PFSK-1 (cell line): ENCODE results near the gene MYO5C.

Experiments used
- FOXP2 ChIP-seq: optimal IDR thresholded peaks from 2 replicates; pipeline ENCODE3; 2011; ENCODE audit warnings: borderline replicate concordance, control low read depth, inconsistent platforms; ENCODE audit not compliant: insufficient read depth; ENCODE audit errors: extremely low read length, extremely low read depth
- POLR2AphosphoS5 ChIP-seq: IDR thresholded peaks from 2 replicates; pipeline ENCODE4 v1.6.1; 2012; ENCODE audit warnings: low read depth, mild to moderate bottlenecking, control low read depth, low read length, moderate library complexity
- REST ChIP-seq, 2 experiments: IDR thresholded peaks; 2 replicates each; pipeline versions ENCODE4 v1.6.1 to v1.8.0; 2011 to 2012; ENCODE audit warnings: low read depth in 2 of 2, low read length in 2 of 2, control low read depth in 1 of 2, inconsistent platforms in 1 of 2, mild to moderate bottlenecking in 1 of 2, moderate library complexity in 1 of 2; ENCODE audit not compliant: insufficient read depth in 1 of 2
- SIN3A ChIP-seq: IDR thresholded peaks from 2 replicates; pipeline ENCODE4 v1.6.1; 2012; ENCODE audit warnings: mild to moderate bottlenecking, low read length, moderate library complexity, borderline replicate concordance; ENCODE audit not compliant: insufficient read depth
- TAF1 ChIP-seq: IDR thresholded peaks from 2 replicates; pipeline ENCODE4 v1.6.1; 2012; ENCODE audit warnings: low read length, control low read depth, borderline replicate concordance; ENCODE audit not compliant: insufficient read depth

Gene MYO5C

GRCh38 chr15:52317022-52317421 is 21.4 kb upstream of the MYO5C start:
- TF ChIP-seq POLR2AphosphoS5 (no peak), FOXP2 (no peak), SIN3A (no peak), REST (IDR thresholded peaks at IDR 0.05; ENCODE audit: insufficient read depth in 1 of 2, low read depth in 2 of 2, low read length in 2 of 2) (no peak), TAF1 (no peak)

- TF ChIP-seq TAF1 = no peak
- no peak for TF ChIP-seq SIN3A
- TF ChIP-seq REST (IDR thresholded peaks at IDR 0.05; ENCODE audit: insufficient read depth in 1 of 2, low read depth in 2 of 2, low read length in 2 of 2) = no peak
- TF ChIP-seq FOXP2 = no peak
- TF ChIP-seq POLR2AphosphoS5 = no peak
Measured at GRCh38 chr15:52309154-52309548, 13.5 kb upstream of the MYO5C start.

- TF ChIP-seq TAF1 = no peak
- TF ChIP-seq POLR2AphosphoS5 = no peak
- no peak for TF ChIP-seq REST (IDR thresholded peaks at IDR 0.05; ENCODE audit: insufficient read depth in 1 of 2, low read depth in 2 of 2, low read length in 2 of 2)
- TF ChIP-seq SIN3A = no peak
- TF ChIP-seq FOXP2 = no peak
Measured at GRCh38 chr15:52308446-52309153, 13.0 kb upstream of the MYO5C start.

GRCh38 chr15:52307847-52308246 is 12.2 kb upstream of the MYO5C start:
- no peak for TF ChIP-seq POLR2AphosphoS5
- no peak for TF ChIP-seq SIN3A
- TF ChIP-seq FOXP2 = no peak
- TF ChIP-seq REST (IDR thresholded peaks at IDR 0.05; ENCODE audit: insufficient read depth in 1 of 2, low read depth in 2 of 2, low read length in 2 of 2) = no peak
- TF ChIP-seq TAF1 = no peak
